ENCODE results near the gene COL18A1. TPM values are rescaled to one million over a fixed set of nuclear protein-coding genes. Genes with fewer than 3 reads are reported as not detected.
A peak's percentile ranks its signal among the peaks of the same experiment; 100 is the strongest.
"Not testable (repeated sequence)": the region's sequence is repeated elsewhere in the genome, so short reads cannot be mapped to it uniquely, and the experiment has no call there.

COL18A1 gene
- total and polyA plus RNA-seq, 5 donors: 52.3 to 134 (median 80.5) TPM

DNA sequence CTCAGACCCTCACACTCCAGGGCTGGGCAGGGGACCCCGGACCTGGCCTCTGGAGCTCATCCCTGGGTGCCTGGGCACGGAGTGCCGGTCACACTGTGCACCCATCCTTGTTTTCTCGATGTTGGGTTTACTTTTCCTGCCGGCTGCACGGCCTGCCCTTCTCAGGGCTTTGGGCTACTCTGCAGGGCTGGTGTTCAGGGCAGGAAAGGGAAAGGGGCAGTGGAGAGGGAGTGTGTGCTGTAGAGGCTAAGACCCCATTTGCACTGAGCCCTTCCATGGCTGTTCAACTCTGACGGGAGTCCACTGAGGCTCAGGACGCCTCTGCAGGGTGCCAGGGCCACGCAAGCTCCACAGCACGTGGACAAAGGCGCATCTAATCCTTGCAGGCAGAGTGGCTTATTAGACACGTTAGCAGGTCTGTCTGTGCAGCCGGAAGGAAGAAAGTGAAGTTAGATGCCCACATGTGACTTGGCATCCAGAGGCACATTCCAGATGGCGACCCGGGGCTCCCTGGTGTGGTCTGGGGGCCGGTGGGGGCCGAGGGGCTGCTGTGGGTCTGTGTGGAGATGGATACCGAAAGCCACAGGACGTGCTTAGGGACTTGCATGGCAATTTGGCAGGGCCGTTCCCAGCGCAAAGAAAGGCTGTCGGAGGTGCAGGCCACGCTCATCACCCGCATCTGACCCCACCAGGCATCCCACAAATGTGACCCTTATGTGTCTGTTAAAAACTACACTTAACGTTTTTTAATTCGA is 33.6 kb downstream of the COL18A1 start:
- H3K27ac ChIP-seq (ENCODE audit: low read length): peak overlapping the region; percentile 18
- peak; percentile 31 to 75 (median 68) for DNase-seq
- H3K4me1 ChIP-seq (ENCODE audit: control insufficient read depth, insufficient read depth, low read length): peaks cover 2% of the 10 kb centered on the region
- H3K4me3 ChIP-seq (ENCODE audit: low read length): no peak overlapping the region
- intact Hi-C loops (cut with DNase I): loop anchor here (2.0 to 10.0 kb wide), 4 partner anchors 51 to 146 kb away; no protein-coding TSS in a partner anchor
- no peaks in the 10 kb centered on the region for H3K9me3 ChIP-seq (ENCODE audit: control insufficient read depth, low read length)
- H3K27me3 ChIP-seq (ENCODE audit: control insufficient read depth, insufficient read depth): no peaks in the 10 kb centered on the region
- peak; percentile 4 to 6 for ATAC-seq
- 44% methylated on average over 26 of the region's 26 CpGs for WGBS

DNA sequence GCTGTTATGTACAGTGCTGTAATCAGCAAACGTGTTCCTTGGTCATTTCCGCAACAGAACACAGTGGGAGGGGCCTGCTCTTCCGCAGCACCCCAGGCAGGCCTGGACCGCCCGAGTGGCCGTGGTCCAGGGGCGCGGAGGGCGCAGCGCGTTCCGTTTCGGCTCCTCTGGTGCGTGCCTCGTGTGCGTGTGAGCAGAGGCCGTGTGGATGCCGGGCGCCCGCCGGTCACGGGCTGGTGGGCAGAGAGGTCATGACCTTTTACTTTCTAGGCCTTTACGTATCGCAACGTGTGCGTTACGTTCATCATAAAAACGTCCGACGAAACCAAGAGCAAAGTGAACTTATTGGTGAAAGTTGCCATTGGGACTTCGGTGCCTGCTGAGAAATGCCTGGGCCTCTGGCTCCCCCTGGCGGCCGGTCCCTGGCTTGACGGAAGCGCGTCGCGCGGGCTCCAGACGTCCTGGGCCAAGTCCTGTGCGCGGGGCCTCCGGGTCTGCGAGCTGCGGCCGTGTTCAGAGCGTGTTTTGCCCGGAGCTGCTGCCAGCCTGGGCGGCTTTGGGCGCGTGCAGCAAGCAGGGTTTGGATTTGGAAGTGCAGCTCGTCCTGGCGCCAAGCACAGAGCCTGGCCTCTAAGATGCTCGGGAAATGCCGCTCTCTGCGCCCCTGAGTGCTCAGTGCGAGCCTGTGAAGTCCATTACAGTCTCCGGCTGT is 34.4 kb downstream of the COL18A1 start:
- Histone ChIP-seq H3K9me3 (ENCODE audit: control insufficient read depth, low read length) (no peaks in the 10 kb centered on the region), H3K4me3 (ENCODE audit: low read length) (peak overlapping the region; percentile 7), H3K4me1 (ENCODE audit: control insufficient read depth, insufficient read depth, low read length) (peaks cover 2% of the 10 kb centered on the region), H3K27me3 (ENCODE audit: control insufficient read depth, insufficient read depth) (no peaks in the 10 kb centered on the region), H3K27ac (ENCODE audit: low read length) (peak overlapping the region; percentile 18)
- DNase-seq (peak; percentile 85 to 95 (median 94)), ATAC-seq (peak; percentile 86 to 87)
- intact Hi-C loops (cut with DNase I): loop anchor here (2.0 to 10.0 kb wide), 4 partner anchors 52 to 147 kb away; no protein-coding TSS in a partner anchor
- 10% methylated on average over 58 of the region's 58 CpGs for WGBS

DNA sequence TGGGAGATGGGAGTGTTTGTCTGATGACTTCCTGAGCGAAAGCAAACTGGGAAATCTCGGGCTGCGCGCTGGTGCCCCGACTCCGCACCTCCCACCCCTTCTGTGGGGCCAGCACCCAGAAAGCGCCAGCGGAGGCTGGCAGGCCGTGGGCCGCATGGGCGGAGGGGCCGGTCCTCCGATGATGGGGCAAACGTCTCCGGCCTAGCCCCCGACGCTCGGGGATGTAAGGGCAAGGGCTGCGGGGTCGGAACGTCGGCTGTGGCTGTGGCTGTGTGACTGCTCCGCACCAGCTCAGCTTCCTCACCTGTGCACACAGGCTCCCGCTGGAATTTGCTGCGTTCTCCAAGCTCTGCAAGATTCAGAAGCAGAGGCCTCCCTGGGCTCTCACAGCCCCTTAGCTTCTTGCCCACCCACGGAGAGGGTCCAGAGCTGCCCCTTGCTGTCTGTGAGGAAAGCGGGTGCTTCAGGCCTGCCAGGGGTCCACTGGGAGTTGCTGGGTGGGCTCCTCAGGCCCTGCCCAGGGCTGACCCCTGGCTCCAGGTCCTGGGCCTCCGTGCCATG is 35.0 kb downstream of the COL18A1 start:
- no peak overlapping the region for H3K27ac ChIP-seq (ENCODE audit: low read length)
- peaks cover 2% of the 10 kb centered on the region for H3K4me1 ChIP-seq (ENCODE audit: control insufficient read depth, insufficient read depth, low read length)
- WGBS: 94% methylated on average over 28 of the region's 28 CpGs
- H3K4me3 ChIP-seq (ENCODE audit: low read length): no peak overlapping the region
- no peaks in the 10 kb centered on the region for H3K9me3 ChIP-seq (ENCODE audit: control insufficient read depth, low read length)
- intact Hi-C loops (cut with DNase I): loop anchor here (2.0 to 10.0 kb wide), 4 partner anchors 53 to 148 kb away; no protein-coding TSS in a partner anchor
- peak; percentile 0 to 1 for ATAC-seq
- DNase-seq: peak; percentile 28 to 70 (median 54)
- H3K27me3 ChIP-seq (ENCODE audit: control insufficient read depth, insufficient read depth): no peaks in the 10 kb centered on the region

DNA sequence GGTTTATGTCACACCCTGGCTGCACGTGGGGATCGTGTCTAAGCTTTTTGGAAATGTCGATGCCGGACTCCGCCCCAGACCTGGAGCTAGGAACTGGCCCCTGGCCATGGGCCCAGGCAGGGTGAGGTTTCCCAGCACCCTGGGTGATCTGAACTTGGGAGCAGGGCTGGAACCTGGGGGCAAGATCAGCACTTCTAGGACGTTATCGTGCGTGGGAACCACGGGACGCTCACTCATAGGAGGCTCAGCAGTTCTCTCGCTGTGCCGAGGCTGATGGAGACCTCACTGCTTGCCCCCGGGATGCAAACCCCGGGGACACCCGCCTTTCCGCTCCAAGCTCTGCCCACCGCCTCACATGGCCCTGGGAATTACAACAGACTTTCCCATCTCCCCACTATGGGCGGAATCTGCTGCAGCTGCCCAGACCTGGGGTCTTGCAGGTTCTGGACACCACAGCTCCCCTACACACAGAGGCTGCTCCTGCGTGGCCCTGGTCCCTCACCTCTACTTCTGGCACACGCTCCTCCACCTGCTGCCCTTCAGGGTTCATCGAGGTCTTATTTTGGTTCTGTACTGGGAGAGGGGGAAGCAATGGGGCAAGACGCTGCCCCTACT is 35.9 kb downstream of the COL18A1 start:
- H3K9me3 ChIP-seq (ENCODE audit: control insufficient read depth, low read length): no peaks in the 10 kb centered on the region
- WGBS: 93% methylated on average over 22 of the region's 22 CpGs
- ATAC-seq: no peak
- intact Hi-C loops (cut with DNase I): loop anchor here in 1 of 4 donors (5.0 kb wide), 1 partner anchor 149 kb away; no protein-coding TSS in a partner anchor
- H3K27ac ChIP-seq (ENCODE audit: low read length): no peak overlapping the region
- DNase-seq: peak; percentile 22 to 54 (median 37)
- H3K27me3 ChIP-seq (ENCODE audit: control insufficient read depth, insufficient read depth): no peaks in the 10 kb centered on the region
- H3K4me1 ChIP-seq (ENCODE audit: control insufficient read depth, insufficient read depth, low read length): peaks cover under 1% of the 10 kb centered on the region
- no peak overlapping the region for H3K4me3 ChIP-seq (ENCODE audit: low read length)

DNA sequence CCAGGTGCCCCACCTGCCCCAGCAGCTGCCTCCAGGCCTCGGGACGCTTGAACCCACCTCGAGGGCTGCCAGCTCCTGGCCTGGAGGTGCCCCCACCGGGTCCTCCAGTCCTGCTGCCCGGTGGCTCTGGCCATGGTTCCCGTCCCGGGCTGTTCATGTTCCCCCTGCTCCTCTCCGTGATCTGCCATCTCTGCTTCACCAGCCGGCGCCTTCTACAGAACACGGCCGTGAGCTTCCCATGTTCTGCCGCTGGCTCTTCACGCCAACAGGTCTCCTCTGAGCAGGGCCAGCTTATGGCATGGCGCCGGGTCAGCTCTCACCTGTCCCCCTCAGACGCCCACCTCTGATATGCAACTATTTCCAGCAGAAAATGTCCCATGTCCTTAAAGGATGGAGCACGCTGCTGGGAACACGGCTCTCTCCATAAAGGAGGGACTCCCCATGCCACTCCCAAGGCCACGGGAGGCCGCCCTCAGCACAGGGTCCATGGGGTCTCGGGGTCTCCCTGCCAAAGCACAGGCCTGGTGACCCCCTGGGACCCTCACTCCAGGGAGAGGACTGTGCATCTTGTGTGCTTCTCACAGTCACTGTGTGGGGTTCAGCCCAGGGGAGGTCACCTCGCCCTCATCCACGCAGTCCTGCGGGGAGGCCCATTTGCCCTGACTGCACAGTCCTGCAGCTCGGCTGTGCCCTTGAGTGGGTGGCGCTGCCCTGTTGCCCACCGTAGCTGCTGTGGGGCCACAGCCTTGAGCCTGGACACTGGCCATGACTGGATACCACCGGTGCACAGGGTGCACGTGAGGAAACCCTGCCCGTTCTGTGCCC is 36.7 kb downstream of the COL18A1 start:
- intact Hi-C loops (cut with DNase I): loop anchor here in 1 of 4 donors (5.0 kb wide), 1 partner anchor 149 kb away; no protein-coding TSS in a partner anchor
- Histone ChIP-seq H3K27ac (ENCODE audit: low read length) (no peak overlapping the region), H3K4me3 (ENCODE audit: low read length) (no peak overlapping the region), H3K9me3 (ENCODE audit: control insufficient read depth, low read length) (no peaks in the 10 kb centered on the region), H3K4me1 (ENCODE audit: control insufficient read depth, insufficient read depth, low read length) (no peaks in the 10 kb centered on the region), H3K27me3 (ENCODE audit: control insufficient read depth, insufficient read depth) (no peaks in the 10 kb centered on the region)
- WGBS: 94% methylated on average over 31 of the region's 31 CpGs
- DNase-seq: peak; percentile 17 to 58 (median 56)
- ATAC-seq: no peak

DNA sequence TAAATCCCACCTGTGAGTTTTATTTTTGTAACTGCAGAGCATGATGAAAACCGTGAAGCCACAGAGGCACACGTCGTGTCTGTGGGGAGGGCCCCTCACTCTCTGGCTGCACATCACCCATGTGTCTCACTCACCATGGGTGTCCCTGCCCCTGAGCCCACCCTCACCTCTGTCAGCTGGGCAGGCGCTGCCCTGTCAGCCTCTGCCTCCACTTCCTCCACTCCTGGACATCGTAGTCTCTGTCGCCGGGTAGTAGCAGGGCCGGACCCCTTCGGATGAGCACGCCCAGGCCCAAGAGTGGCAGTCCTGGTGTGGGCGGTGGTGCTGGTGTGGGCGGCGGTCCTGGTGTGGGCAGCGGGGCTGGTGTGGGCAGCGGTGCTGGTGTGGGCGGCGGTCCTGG is 37.3 kb downstream of the COL18A1 start:
- Histone ChIP-seq H3K9me3 (ENCODE audit: control insufficient read depth, low read length) (no peaks in the 10 kb centered on the region), H3K27me3 (ENCODE audit: control insufficient read depth, insufficient read depth) (no peaks in the 10 kb centered on the region), H3K4me1 (ENCODE audit: control insufficient read depth, insufficient read depth, low read length) (no peaks in the 10 kb centered on the region), H3K27ac (ENCODE audit: low read length) (no peak overlapping the region), H3K4me3 (ENCODE audit: low read length) (no peak overlapping the region)
- DNase-seq: peak in 2 of 3 donors; percentile 38 to 55
- no peak for ATAC-seq
- intact Hi-C loops (cut with DNase I): loop anchor here in 1 of 4 donors (5.0 kb wide), 1 partner anchor 150 kb away; no protein-coding TSS in a partner anchor
- WGBS: 95% methylated on average over 15 of the region's 17 CpGs

DNA sequence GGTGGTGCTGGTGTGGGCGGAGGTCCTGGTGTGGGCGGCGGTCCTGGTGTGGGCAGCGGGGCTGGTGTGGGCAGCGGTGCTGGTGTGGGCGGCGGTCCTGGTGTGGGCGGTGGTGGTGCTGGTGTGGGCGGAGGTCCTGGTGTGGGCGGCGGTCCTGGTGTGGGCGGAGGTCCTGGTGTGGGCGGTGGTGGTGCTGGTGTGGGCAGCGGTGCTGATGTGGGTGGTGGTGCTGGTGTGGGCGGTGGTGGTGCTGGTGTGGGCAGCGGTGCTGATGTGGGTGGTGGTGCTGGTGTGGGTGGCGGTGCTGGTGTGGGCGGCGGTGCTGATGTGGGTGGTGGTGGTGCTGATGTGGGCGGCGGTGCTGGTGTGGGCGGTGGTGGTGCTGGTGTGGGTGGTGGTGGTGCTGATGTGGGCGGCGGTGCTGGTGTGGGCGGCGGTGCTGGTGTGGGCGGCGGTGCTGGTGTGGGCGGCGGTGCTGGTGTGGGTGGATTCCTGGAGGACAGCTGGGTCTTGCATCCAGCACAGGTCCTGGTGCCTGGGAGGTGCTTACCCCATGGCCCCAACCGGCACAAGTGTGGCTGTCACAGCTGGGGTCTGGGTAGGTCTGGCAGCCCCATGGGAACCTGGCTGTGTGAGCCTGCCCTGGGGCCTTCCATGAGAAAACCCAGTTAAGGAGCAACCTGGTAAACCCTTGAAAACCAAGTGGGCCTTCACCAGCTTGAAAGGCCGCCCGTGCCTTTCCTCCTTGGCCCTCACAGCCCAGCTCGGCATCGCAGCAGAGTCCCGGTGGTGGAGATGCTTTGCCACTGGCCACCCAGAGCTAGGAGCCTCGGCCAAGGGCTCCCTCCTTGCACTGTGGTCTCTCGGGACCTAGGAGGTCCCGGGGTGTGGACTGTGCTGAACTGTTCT is 38.0 kb downstream of the COL18A1 start:
- H3K9me3 ChIP-seq (ENCODE audit: control insufficient read depth, low read length); H3K27me3 ChIP-seq (ENCODE audit: control insufficient read depth, insufficient read depth); H3K4me1 ChIP-seq (ENCODE audit: control insufficient read depth, insufficient read depth, low read length); H3K27ac ChIP-seq (ENCODE audit: low read length); ATAC-seq; H3K4me3 ChIP-seq (ENCODE audit: low read length): not testable (repeated sequence)
- peak in 2 of 3 donors; percentile 10 to 52 for DNase-seq
- WGBS: 92% methylated on average over 36 of the region's 39 CpGs
- intact Hi-C loops (cut with DNase I): loop anchor here in 1 of 4 donors (5.0 kb wide), 1 partner anchor 151 kb away; no protein-coding TSS in a partner anchor

DNA sequence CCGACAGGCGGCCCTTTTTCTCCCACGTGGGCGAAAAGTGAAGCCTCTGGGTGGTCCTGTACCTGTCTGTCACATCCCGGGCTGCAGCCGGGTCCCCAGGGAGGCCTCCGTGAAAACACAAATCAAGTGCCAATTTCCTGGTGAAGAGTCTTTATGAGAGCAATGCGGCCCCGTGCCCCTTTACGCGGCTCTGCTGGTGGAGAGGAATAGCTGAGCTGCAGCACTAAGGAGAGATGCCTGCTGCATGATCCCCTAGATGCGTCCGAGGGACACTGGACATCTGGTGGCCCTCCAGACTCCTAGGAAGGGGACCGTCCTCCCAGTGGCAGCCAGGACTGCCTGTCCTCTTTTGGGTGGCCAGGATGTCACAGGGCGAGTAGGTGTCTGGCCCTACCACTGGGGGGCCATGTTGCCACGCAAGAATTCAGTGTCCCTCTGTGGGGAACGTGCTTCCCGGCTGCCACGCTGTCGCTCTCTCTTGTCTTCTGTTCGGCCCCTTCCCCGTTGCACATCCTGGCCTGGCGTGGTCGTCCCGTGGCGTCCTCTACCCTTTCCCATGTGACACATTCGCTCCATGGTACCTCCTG is 38.7 kb downstream of the COL18A1 start:
- Histone ChIP-seq H3K9me3 (ENCODE audit: control insufficient read depth, low read length) (no peaks in the 10 kb centered on the region), H3K4me3 (ENCODE audit: low read length) (no peak overlapping the region), H3K4me1 (ENCODE audit: control insufficient read depth, insufficient read depth, low read length) (no peaks in the 10 kb centered on the region), H3K27ac (ENCODE audit: low read length) (no peak overlapping the region), H3K27me3 (ENCODE audit: control insufficient read depth, insufficient read depth) (no peaks in the 10 kb centered on the region)
- DNase-seq (peak; percentile 15 to 59 (median 51)), ATAC-seq (no peak)
- intact Hi-C loops (cut with DNase I): loop anchor here in 1 of 4 donors (5.0 kb wide), 1 partner anchor 151 kb away; no protein-coding TSS in a partner anchor
- WGBS: 88% methylated on average over 27 of the region's 27 CpGs

DNA sequence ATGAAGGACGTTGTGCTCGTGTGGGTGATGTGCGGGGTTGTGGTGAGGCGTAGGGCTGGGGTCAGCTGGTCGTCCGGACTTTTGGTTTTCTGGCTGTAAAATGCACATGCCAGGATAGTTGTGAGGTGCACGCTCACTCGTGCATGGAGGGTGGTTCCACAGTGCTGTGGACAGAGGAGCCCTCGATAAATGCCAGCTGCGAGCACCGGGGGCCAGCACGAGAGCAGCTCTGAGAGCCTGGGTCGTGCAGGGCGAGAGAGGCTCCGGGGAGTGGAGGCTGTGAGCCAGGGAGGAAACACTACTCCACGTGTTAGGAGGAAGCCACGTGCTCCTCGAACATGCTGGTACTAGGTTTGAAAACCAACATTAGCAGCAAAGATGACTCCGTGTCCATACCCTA is 39.4 kb downstream of the COL18A1 start:
- intact Hi-C loops (cut with DNase I): loop anchor here in 1 of 4 donors (5.0 kb wide), 1 partner anchor 152 kb away; no protein-coding TSS in a partner anchor
- ATAC-seq: no peak
- Histone ChIP-seq H3K4me1 (ENCODE audit: control insufficient read depth, insufficient read depth, low read length) (no peaks in the 10 kb centered on the region), H3K27me3 (ENCODE audit: control insufficient read depth, insufficient read depth) (no peaks in the 10 kb centered on the region), H3K4me3 (ENCODE audit: low read length) (no peak overlapping the region), H3K9me3 (ENCODE audit: control insufficient read depth, low read length) (no peaks in the 10 kb centered on the region), H3K27ac (ENCODE audit: low read length) (no peak overlapping the region)
- DNase-seq: peak in 2 of 3 donors; percentile 9 to 51
- WGBS: 68% methylated on average over 19 of the region's 19 CpGs

Measured in right cardiac atrium (tissue), 5 donors.